Measurements from ENCODE around the gene STXBP2. TPM values are rescaled to one million over a fixed set of nuclear protein-coding genes. Genes with fewer than 3 reads are reported as not detected.

Gene STXBP2
- polyA plus RNA-seq, 6 donors from 2014 or later = 71.0 to 86.2 (median 79.5) TPM

- H3K27ac Mint-ChIP-seq = no peak overlapping the region
- H3K4me1 Mint-ChIP-seq = peaks cover 0 to 8% (median 0%) of the 10 kb centered on the region in 3 donors
- H3K4me3 Mint-ChIP-seq = peak overlapping the region in 1 of 8 donors; percentile 9
- H3K9me3 Mint-ChIP-seq = peaks cover 0 to 6% (median 2%) of the 10 kb centered on the region in 7 donors
- ATAC-seq (ENCODE audit: low read depth in 2 of 2) = peak; percentile 66 to 68
- no peaks in the 10 kb centered on the region for H3K36me3 Mint-ChIP-seq
- H3K27me3 Mint-ChIP-seq = peaks cover 14 to 44% (median 34%) of the 10 kb centered on the region in 3 donors
- DNase-seq = no peak
These were observed 31.3 kb upstream of the STXBP2 start for GRCh38 chr19:7605490-7606222.

GRCh38 chr19:7606289-7606688, 30.6 kb upstream of the STXBP2 start:
- peaks cover 0 to 8% (median 0%) of the 10 kb centered on the region in 3 donors for H3K4me1 Mint-ChIP-seq
- no peak overlapping the region for H3K4me3 Mint-ChIP-seq
- DNase-seq (no peak), ATAC-seq (ENCODE audit: low read depth in 2 of 2) (no peak)
- H3K27me3 Mint-ChIP-seq = peaks cover 14 to 44% (median 34%) of the 10 kb centered on the region in 3 donors
- H3K36me3 Mint-ChIP-seq = no peaks in the 10 kb centered on the region
- H3K27ac Mint-ChIP-seq = no peak overlapping the region
- peaks cover 0 to 6% (median 2%) of the 10 kb centered on the region in 7 donors for H3K9me3 Mint-ChIP-seq

GRCh38 chr19:7607212-7607873, 29.6 kb upstream of the STXBP2 start:
- Mint-ChIP-seq H3K27ac (no peak overlapping the region), H3K4me3 (no peak overlapping the region), H3K36me3 (no peaks in the 10 kb centered on the region), H3K9me3 (peaks cover 0 to 6% (median 2%) of the 10 kb centered on the region in 7 donors), H3K4me1 (peaks cover 0 to 8% (median 0%) of the 10 kb centered on the region in 3 donors), H3K27me3 (peaks cover 9 to 37% (median 28%) of the 10 kb centered on the region in 3 donors)
- no peak for DNase-seq
- ATAC-seq (ENCODE audit: low read depth in 2 of 2) = no peak

- H3K4me1 Mint-ChIP-seq = peaks cover 0 to 8% (median 0%) of the 10 kb centered on the region in 3 donors
- H3K36me3 Mint-ChIP-seq = no peaks in the 10 kb centered on the region
- ATAC-seq (ENCODE audit: low read depth in 2 of 2) (no peak), DNase-seq (no peak)
- no peak overlapping the region for H3K4me3 Mint-ChIP-seq
- no peak overlapping the region for H3K27ac Mint-ChIP-seq
- H3K9me3 Mint-ChIP-seq = peaks cover 0 to 6% (median 2%) of the 10 kb centered on the region in 7 donors
- peaks cover 8 to 32% (median 22%) of the 10 kb centered on the region in 3 donors for H3K27me3 Mint-ChIP-seq
These were observed 28.9 kb upstream of the STXBP2 start for GRCh38 chr19:7607874-7608560.

GRCh38 chr19:7610491-7611240, 26.2 kb upstream of the STXBP2 start:
- H3K36me3 Mint-ChIP-seq = no peaks in the 10 kb centered on the region

GRCh38 chr19:7611541-7612279, 25.2 kb upstream of the STXBP2 start:
- ATAC-seq (ENCODE audit: low read depth in 2 of 2) (no peak), DNase-seq (no peak)
- Mint-ChIP-seq H3K4me3 (no peak overlapping the region), H3K27ac (no peak overlapping the region), H3K27me3 (peaks cover 0 to 8% (median 0%) of the 10 kb centered on the region in 3 donors), H3K4me1 (no peaks in the 10 kb centered on the region), H3K36me3 (no peaks in the 10 kb centered on the region), H3K9me3 (peaks cover 0 to under 1% (median 0%) of the 10 kb centered on the region in 7 donors)

More at GRCh38 chr19:7610491-7611240, 26.2 kb upstream of the STXBP2 start:
- Mint-ChIP-seq H3K27ac (peak overlapping the region in 1 of 6 donors; percentile 18), H3K4me3 (no peak overlapping the region), H3K27me3 (peaks cover under 1 to 13% (median 3%) of the 10 kb centered on the region in 3 donors), H3K9me3 (peaks cover 0 to 2% (median under 1%) of the 10 kb centered on the region in 7 donors), H3K4me1 (peaks cover 0 to 1% (median 0%) of the 10 kb centered on the region in 3 donors)
- DNase-seq (no peak), ATAC-seq (ENCODE audit: low read depth in 2 of 2) (no peak)

GRCh38 chr19:7612282-7613274, 24.3 kb upstream of the STXBP2 start:
- DNase-seq (no peak), ATAC-seq (ENCODE audit: low read depth in 2 of 2) (no peak)
- Mint-ChIP-seq H3K4me1 (no peaks in the 10 kb centered on the region), H3K36me3 (no peaks in the 10 kb centered on the region), H3K9me3 (peaks cover 0 to 1% (median 0%) of the 10 kb centered on the region in 7 donors), H3K27ac (no peak overlapping the region), H3K27me3 (peaks cover 0 to 5% (median 0%) of the 10 kb centered on the region in 3 donors), H3K4me3 (no peak overlapping the region)

GRCh38 chr19:7614859-7615741, 21.8 kb upstream of the STXBP2 start:
- peaks cover 0 to 8% (median 0%) of the 10 kb centered on the region in 3 donors for H3K4me1 Mint-ChIP-seq
- ATAC-seq (ENCODE audit: low read depth in 2 of 2) (no peak), DNase-seq (no peak)
- H3K36me3 Mint-ChIP-seq = peaks cover 7 to 11% of the 10 kb centered on the region in 2 donors
- no peaks in the 10 kb centered on the region for H3K27me3 Mint-ChIP-seq
- H3K27ac Mint-ChIP-seq = peak overlapping the region in 2 of 6 donors; percentile 37 to 61
- no peak overlapping the region for H3K4me3 Mint-ChIP-seq
- peaks cover 0 to 1% (median 0%) of the 10 kb centered on the region in 7 donors for H3K9me3 Mint-ChIP-seq

- DNase-seq = no peak
- no peak for ATAC-seq (ENCODE audit: low read depth in 2 of 2)
- H3K4me1 Mint-ChIP-seq = peaks cover 0 to 8% (median 0%) of the 10 kb centered on the region in 3 donors
- H3K9me3 Mint-ChIP-seq = peaks cover 0 to 1% (median 0%) of the 10 kb centered on the region in 7 donors
- no peak overlapping the region for H3K4me3 Mint-ChIP-seq
- no peaks in the 10 kb centered on the region for H3K27me3 Mint-ChIP-seq
- no peak overlapping the region for H3K27ac Mint-ChIP-seq
- peaks cover 11 to 12% of the 10 kb centered on the region in 2 donors for H3K36me3 Mint-ChIP-seq
These were observed 19.7 kb upstream of the STXBP2 start for GRCh38 chr19:7617172-7617571.

GRCh38 chr19:7617735-7618134, 19.2 kb upstream of the STXBP2 start:
- no peak overlapping the region for H3K27ac Mint-ChIP-seq
- no peak for ATAC-seq (ENCODE audit: low read depth in 2 of 2)
- no peak overlapping the region for H3K4me3 Mint-ChIP-seq

More at GRCh38 chr19:7617735-7618134, 19.2 kb upstream of the STXBP2 start:
- peaks cover 0 to 1% (median 0%) of the 10 kb centered on the region in 7 donors for H3K9me3 Mint-ChIP-seq
- H3K4me1 Mint-ChIP-seq = peaks cover 0 to 8% (median 0%) of the 10 kb centered on the region in 3 donors
- no peak for DNase-seq
- H3K27me3 Mint-ChIP-seq = no peaks in the 10 kb centered on the region
- peaks cover 12% of the 10 kb centered on the region in 2 donors for H3K36me3 Mint-ChIP-seq

Data from naive B cell (primary cell).